ENCODE measurements around the gene TATDN2.
A peak's percentile ranks its signal among the peaks of the same experiment; 100 is the strongest.

Gene TATDN2

DNA sequence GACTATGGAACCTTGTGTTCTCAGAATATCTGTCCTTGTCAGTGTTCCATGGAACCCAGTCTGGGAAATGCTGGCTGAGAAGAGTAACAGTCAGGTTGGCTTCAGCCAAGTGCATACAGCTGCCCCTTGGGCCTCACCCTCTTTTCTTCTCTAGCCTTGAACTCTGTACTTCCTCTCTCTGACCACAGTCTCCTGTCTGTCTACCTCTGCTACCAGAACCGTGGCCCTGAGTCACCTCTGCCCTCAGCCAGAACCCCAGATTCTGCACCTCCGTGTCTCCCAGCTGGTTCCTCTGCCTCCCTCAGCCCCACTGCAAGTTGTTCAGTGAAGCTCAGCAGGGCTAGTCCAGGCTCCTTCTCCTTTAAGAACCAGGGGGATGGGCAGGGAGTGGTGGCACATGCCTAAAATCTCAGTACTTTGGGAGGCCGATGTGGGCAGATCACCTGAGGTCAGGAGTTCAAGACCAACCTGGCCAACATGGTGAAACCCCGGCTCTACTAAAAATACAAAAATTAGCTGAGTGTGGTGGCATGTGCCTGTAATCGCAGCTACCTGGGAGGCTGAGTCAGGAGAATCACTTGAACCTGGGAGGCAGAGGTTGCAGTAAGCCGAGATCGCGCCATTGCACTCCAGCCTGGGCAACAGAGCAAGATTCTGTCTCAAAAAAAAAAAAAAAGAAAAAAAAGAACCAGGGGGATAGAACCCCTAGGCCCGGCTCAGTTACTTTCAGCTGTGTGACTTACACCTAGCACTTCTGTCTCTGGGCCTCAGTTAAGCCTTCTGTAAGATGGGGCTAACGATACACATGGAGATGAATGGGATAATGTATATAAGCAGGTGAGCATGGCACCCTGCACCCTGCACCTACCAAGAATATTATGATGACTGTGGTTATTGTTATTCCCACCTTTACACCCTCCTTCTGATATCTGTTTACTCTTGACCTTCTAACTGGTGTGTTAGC lies 24.3 kb upstream of the TATDN2 start:
- DNase-seq (ENCODE audit: low spot score) (no peak), ATAC-seq (ENCODE audit: low read depth) (no peak)
- no peaks in the 10 kb centered on the region for H3K9me3 ChIP-seq (ENCODE audit: severe bottlenecking)
- no peak overlapping the region for H3K4me3 ChIP-seq (ENCODE audit: severe bottlenecking)
- H3K4me1 ChIP-seq (ENCODE audit: insufficient read depth, poor library complexity, severe bottlenecking), result peaks cover 21% of the 10 kb centered on the region
- TF ChIP-seq, protein P1, sequence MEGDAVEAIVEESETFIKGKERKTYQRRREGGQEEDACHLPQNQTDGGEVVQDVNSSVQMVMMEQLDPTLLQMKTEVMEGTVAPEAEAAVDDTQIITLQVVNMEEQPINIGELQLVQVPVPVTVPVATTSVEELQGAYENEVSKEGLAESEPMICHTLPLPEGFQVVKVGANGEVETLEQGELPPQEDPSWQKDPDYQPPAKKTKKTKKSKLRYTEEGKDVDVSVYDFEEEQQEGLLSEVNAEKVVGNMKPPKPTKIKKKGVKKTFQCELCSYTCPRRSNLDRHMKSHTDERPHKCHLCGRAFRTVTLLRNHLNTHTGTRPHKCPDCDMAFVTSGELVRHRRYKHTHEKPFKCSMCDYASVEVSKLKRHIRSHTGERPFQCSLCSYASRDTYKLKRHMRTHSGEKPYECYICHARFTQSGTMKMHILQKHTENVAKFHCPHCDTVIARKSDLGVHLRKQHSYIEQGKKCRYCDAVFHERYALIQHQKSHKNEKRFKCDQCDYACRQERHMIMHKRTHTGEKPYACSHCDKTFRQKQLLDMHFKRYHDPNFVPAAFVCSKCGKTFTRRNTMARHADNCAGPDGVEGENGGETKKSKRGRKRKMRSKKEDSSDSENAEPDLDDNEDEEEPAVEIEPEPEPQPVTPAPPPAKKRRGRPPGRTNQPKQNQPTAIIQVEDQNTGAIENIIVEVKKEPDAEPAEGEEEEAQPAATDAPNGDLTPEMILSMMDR (IDR thresholded peaks at IDR 0.05; ENCODE audit: poor library complexity, severe bottlenecking), result no peak
- peak overlapping the region; percentile 67 for H3K27ac ChIP-seq (ENCODE audit: poor library complexity, severe bottlenecking)
- H3K36me3 ChIP-seq (ENCODE audit: low read depth), result peaks cover 10% of the 10 kb centered on the region; the same call in 1 of the 2 replicates
- no peaks in the 10 kb centered on the region for H3K27me3 ChIP-seq (ENCODE audit: insufficient read depth, poor library complexity, severe bottlenecking)

DNA sequence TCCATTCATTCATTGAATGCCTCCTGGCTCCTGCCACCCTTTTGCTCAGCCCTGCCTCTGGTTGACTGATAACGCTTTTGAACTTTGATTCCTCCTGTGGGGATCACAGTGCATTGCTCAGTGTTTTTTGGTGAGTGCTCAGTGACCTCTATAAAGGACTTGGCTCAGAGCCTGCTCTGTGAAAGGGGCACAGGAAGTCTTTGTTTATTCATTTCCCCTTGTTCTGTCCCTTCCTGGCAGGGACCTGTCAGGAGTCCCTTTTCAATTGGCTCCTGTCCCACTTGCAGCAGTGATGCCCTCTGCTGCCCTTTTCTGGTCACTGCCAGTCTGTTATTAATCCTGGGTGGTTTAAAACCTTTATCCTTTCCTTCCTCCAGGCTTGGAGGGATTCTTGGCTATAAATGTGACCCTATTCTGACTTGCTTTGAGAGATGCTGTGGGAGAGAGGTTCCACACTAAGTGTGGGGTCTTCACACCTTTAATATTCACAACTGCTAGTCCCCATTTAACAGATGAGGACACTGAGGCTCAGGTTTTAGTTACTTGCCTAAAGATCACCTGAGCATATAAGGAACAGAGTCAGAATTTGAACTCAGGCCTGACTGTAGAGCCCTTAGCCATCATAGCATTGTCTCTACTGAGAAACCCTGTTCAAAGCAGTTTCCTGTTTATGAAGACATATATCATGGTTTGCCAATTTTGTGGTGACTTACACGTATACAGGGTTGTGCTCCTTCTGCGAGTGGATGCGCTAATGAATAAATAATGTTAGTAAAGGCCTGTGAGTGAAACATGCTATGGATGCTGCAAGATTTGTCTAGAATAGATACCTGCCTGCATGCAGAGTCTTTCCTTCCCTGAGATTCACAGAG lies 23.2 kb upstream of the TATDN2 start:
- peak; percentile 44 for ATAC-seq (ENCODE audit: low read depth)
- TF ChIP-seq, protein P1 (IDR thresholded peaks at IDR 0.05; ENCODE audit: poor library complexity, severe bottlenecking), result peak; percentile 84

DNA sequence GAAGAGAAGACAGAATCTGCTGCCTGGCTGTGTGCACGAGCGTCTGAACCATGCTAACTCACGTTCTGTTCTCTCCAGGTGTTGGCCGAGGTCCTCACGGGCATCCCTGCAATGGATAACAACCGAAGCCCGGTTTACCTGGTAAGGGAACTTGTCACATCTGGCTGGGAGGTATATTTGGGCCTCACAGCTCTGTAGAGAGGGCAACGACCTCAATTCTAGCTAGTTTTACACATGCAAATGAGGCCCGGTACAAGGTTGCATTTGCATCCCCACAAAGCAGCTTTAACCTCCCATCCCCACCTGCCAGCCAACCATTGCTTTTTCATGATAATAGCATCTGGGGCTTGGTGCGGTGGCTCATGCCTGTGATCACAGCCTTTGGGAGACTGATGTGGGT lies 22.0 kb upstream of the TATDN2 start:
- Histone ChIP-seq H3K27me3 (ENCODE audit: insufficient read depth, poor library complexity, severe bottlenecking) (no peaks in the 10 kb centered on the region), H3K27ac (ENCODE audit: poor library complexity, severe bottlenecking) (no peak overlapping the region), H3K36me3 (ENCODE audit: low read depth) (peaks cover 10% of the 10 kb centered on the region; the same call in 1 of the 2 replicates), H3K9me3 (ENCODE audit: severe bottlenecking) (no peaks in the 10 kb centered on the region), H3K4me3 (ENCODE audit: severe bottlenecking) (no peak overlapping the region), H3K4me1 (ENCODE audit: insufficient read depth, poor library complexity, severe bottlenecking) (peaks cover 11% of the 10 kb centered on the region)
- no peak for DNase-seq (ENCODE audit: low spot score)
- no peak for ATAC-seq (ENCODE audit: low read depth)
- TF ChIP-seq, protein P1 (IDR thresholded peaks at IDR 0.05; ENCODE audit: poor library complexity, severe bottlenecking), result no peak

More for the DNA sequence above, 23.2 kb upstream of the TATDN2 start:
- no peaks in the 10 kb centered on the region for H3K9me3 ChIP-seq (ENCODE audit: severe bottlenecking)
- no peak for DNase-seq (ENCODE audit: low spot score)
- no peak overlapping the region for H3K4me3 ChIP-seq (ENCODE audit: severe bottlenecking)
- H3K27ac ChIP-seq (ENCODE audit: poor library complexity, severe bottlenecking), result no peak overlapping the region
- H3K27me3 ChIP-seq (ENCODE audit: insufficient read depth, poor library complexity, severe bottlenecking), result no peaks in the 10 kb centered on the region
- peaks cover 10% of the 10 kb centered on the region; the same call in 1 of the 2 replicates for H3K36me3 ChIP-seq (ENCODE audit: low read depth)
- peaks cover 21% of the 10 kb centered on the region for H3K4me1 ChIP-seq (ENCODE audit: insufficient read depth, poor library complexity, severe bottlenecking)

- Histone ChIP-seq H3K9me3 (ENCODE audit: severe bottlenecking) (no peaks in the 10 kb centered on the region), H3K27ac (ENCODE audit: poor library complexity, severe bottlenecking) (no peak overlapping the region), H3K27me3 (ENCODE audit: insufficient read depth, poor library complexity, severe bottlenecking) (no peaks in the 10 kb centered on the region), H3K4me3 (ENCODE audit: severe bottlenecking) (no peak overlapping the region), H3K4me1 (ENCODE audit: insufficient read depth, poor library complexity, severe bottlenecking) (no peaks in the 10 kb centered on the region), H3K36me3 (ENCODE audit: low read depth) (0 out of 2 replicates have a peak, but pooled peaks cover 3% of the 10 kb centered on the region)
- no peak for DNase-seq (ENCODE audit: low spot score)
- TF ChIP-seq, protein P1 (IDR thresholded peaks at IDR 0.05; ENCODE audit: poor library complexity, severe bottlenecking), result no peak
- ATAC-seq (ENCODE audit: low read depth), result no peak
These were observed 19.9 kb upstream of the TATDN2 start for GRCh38 chr3:10228248-10228950.
